HG03095 (cell line): Measurements from ENCODE around the gene DPYSL3.

Experiments
- ATAC-seq: cut with Tn5 transposase; IDR thresholded peaks from one replicate; pipeline ENCODE4 v1.9.1; 2021; ENCODE audit warnings: moderate library complexity; ENCODE audit not compliant: unreplicated experiment

DPYSL3 gene

GRCh38 chr5:147406636-147407035 lies 103.2 kb downstream of the DPYSL3 start:
- ATAC-seq = no peak

DNA sequence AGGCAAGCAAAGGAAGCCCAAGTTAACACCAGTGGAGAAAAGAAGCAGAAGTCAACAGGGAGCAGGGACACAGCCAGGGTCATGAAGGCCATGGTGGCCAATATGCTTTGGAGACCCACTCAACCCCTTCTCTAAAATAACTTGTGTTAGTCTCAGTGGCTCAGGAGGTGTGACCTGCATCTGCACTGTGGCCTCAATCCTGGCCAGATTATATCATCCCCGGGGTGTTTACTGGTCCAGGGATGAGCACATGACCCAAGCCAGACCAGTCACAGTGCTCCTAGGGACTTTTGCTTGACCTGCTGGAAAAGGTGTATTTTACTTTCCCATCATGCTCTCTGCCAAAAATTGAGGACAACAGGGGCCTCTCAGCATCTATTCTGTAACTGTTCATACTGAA lies 105.2 kb downstream of the DPYSL3 start:
- ATAC-seq = peak; percentile 26

DNA sequence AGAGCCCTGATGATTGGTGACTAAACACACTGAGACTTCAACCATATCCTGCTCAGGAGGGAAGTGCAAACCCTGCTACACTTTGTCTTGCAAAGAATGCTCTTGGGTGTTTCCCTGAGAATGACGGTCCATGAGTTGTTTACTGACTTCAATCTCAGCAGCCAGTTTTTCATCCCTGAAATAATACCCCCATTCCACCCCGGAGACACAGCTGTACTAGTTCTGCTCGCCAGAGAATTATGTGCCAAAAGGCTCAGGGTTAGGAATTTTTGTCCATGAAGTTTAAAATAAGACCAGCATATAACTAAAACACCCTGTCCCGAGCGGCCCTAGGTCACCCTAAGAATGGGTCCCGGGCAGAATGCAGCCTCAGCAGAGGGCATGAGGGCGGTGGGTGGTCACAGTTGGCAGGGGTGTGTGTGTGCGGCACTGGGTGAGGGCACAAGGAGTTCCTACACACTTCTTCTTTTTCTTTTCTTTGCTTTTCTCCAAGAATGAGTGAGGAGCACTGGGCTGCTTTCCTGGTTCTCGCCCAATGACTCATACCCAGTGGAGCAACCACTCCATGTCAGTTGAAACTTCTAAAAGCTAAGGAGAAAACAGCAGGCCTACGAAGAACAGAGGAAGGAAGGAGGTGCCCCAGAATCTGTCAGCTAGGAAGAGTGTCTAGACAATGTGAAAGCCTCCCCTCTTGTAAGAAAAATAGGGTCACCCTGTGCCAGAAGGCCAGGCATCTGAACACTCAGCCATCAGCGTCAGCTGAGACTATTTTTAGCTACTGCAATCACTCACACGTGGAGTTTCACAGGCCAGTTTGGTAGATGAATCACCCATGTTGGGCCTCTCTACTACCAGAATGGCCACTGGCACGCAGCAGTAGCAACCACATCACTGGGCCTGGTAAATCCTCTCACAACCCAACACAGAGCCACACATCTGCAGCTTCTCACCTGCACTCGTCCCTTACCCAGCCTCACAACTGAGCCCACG lies 105.9 kb downstream of the DPYSL3 start:
- peak; percentile 86 for ATAC-seq

DNA sequence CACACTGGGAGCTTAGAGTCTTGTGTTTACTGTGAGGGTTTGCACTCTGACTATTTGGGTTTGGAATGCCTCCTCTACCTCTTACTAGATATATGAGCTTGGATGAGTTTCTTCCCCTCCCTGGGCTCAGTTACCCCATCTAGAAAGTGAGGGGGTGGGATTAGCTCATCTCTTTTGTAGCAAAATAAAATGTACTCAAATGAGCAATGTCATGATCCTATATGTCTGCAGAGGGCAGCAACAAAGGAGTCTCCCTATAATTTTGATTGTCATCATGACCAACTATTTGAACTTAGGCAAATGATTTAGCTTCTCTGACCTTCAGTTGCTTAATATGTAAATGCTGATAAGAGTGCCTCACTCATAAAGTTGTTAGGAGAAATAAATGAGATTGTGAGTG lies 109.0 kb downstream of the DPYSL3 start:
- no peak for ATAC-seq

DNA sequence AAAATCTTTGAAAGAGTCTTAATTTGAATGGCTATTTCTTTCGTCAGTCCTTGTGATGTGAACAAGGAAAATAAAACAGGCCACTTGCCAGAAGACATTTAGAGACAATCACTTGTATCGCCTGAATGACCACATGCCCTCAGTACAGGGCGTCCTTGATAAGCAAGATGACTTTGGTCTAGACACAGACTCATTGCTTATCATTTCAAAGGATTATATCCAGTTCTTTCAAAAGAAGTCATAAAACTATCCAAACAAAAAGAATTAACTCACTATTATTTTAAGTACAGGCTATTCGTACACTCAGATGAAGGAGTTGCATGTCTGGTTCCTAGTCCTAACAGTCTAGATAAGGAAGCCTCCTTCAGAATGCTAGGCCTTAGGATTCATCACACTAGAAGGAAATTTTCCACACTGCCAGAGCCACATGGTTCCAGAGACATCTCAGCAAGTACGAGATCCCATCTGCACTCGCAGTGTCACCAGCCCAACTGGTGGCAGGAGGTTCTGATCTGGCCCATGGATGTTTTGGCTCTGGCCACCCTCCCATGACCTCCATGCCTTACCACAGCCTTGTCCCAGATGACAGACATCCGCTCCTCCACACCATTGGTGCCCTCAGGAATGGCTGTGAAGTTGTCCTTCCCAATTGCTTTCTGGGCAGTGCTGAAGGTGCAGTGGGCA lies 109.6 kb downstream of the DPYSL3 start:
- no peak for ATAC-seq

- no peak for ATAC-seq
Observed at GRCh38 chr5:147398860-147399259, 111.0 kb downstream of the DPYSL3 start.

- no peak for ATAC-seq
Observed at GRCh38 chr5:147397616-147398015, 112.3 kb downstream of the DPYSL3 start.

DNA sequence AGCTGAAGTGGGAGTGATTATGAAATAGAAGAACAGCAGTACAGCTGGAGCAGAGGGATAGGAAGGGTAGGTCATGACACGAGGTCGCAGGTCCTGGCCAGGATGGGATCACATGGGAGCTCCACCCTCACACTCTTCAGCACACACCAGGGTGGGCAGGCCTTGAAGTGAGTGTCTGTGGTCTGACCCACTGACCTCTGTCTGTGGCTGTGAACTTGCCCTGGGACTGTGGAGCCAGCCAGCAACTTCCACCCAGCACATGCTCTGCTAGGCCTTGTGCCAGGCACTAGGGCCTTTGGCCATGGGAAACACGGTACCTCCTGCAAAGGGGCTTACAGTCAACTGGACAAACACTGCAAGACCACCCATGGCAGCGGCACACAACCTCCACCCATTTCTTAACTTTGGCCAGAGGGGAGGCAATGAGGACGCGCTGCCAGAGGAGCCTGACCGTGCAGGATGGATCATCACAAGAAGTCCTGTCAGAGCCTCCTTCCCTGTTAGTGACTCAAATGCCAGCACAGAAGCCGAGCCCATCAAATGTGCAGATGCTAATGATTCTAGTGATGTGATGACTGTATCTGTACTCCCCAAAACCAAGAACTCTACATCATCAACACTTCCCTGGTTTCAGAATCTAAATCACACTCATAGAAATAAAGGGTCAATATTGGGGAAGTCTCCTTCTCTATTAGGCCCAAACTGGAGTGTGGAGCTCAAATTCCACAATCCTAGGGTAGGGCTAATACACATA lies 113.6 kb downstream of the DPYSL3 start:
- no peak for ATAC-seq

GRCh38 chr5:147393874-147394672 lies 115.8 kb downstream of the DPYSL3 start:
- no peak for ATAC-seq

GRCh38 chr5:147391781-147392180 lies 118.1 kb downstream of the DPYSL3 start:
- peak; percentile 94 for ATAC-seq

- no peak for ATAC-seq
Observed at GRCh38 chr5:147390654-147391225, 119.1 kb downstream of the DPYSL3 start.

DNA sequence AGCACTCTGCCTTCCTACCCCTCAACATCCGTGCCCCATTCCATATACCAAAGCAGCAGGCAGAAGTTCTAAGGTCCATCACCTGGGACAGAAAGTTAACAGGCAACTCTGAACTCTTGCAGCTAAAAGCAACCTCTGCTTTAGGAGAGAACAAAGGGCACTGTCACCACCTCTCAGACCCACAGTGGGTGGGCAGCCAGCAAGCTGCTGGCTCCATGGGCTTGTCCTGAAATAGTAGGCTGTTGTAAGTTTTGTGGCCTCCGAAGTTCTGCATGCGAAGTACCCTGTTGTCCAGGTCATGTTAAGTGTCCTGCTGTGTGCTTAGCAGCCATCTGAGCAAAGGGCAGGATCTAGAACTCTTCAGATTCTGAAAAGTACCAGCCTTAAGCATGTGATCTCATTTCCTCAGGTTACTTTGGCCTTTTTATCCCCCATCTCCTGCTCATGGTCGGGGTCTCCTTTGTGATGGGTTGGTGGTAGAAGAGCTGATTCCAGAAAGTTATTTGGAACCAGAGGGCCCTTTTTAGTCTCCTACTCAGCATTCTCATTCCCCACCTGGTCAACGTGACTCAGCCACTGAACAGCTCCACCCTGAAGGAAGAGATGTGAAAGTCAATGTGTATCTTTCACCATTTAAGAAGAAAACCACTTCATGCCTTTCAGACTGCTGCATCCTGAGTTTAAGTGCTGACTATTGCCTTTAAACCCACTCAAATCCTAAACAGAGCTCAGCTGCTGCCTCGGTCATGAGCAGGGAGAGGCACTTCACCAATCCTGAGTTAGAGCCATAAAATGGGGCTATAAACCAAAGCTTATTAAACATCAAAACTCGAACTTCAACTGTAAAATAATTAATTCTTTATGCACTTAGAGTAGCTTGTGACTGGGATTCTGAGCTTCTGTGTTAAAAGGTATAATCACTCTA lies 121.4 kb downstream of the DPYSL3 start:
- ATAC-seq = no peak

- no peak for ATAC-seq
Observed at GRCh38 chr5:147387109-147387508, 122.8 kb downstream of the DPYSL3 start.

GRCh38 chr5:147384346-147385193 lies 125.3 kb downstream of the DPYSL3 start:
- ATAC-seq = peak; percentile 53

DNA sequence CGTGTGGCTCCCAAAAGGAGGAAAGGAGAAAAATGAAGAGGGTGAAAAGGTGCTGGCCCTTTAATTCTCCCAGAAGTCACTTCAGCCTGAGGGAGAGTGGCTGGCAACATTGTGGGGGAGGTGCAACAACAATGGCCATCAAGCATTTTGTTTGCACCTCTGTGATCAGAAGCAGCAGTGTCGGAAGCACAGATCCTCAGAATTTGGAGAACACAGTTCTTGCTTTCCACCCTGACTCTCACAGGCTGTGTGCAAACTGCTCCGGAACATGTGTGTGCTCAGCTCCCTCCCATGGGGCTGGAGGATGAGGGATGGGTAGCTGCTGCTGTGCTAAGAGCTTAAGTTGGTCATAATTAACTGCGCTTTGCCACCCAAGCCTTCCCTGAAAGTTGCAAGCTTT lies 127.1 kb downstream of the DPYSL3 start:
- ATAC-seq = no peak

- ATAC-seq = no peak
Observed at GRCh38 chr5:147381555-147381954, 128.3 kb downstream of the DPYSL3 start.

DNA sequence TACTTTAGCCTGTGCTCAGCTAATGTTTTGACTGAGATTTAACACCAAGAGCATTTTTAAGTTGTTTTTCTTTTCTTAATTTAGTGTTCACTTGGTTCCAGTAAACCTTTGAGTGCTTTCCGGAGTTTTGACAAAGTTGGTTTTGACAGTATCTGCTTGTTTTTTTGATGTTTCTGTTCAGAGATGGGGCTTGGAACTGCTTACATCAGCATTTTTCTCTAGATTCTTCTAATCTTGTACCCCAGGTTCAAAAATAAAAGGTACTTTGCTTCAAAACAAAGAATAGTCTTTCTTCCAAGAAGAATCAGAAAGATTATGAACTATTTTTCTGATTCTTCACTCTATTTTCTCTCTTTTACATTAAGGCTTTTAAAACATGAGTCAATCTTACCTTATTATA lies 132.2 kb downstream of the DPYSL3 start:
- no peak for ATAC-seq

DNA sequence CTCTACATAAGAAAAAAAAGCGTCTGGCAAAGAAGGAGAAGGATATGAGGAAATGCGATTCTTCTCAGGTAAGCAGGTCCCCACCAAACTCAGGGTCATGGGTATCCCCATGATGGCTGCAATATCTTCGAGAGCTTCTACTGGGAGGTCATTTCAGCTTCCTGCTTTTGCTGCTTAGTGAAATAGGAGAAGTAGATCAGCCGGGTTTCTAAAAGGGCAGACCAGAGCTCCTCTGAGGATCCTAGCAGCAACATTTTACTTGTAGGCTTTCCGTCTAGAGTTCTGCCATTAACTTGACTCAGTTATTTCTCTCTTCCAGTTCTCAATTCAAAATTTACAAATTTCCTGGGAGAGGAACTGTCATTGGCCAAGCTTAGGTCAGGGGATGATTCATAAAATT lies 134.7 kb downstream of the DPYSL3 start:
- no peak for ATAC-seq
